Fibroblast of upper back skin (primary cell): Measurements from ENCODE around the gene NIM1K.
"Not testable (repeated sequence)": the region's sequence is repeated elsewhere in the genome, so short reads cannot be mapped to it uniquely, and the experiment has no call there.

Source experiments
- DNase-seq: peaks from one replicate; pipeline ENCODE4 v3.0.0-alpha.2; 2013

Gene NIM1K

DNA sequence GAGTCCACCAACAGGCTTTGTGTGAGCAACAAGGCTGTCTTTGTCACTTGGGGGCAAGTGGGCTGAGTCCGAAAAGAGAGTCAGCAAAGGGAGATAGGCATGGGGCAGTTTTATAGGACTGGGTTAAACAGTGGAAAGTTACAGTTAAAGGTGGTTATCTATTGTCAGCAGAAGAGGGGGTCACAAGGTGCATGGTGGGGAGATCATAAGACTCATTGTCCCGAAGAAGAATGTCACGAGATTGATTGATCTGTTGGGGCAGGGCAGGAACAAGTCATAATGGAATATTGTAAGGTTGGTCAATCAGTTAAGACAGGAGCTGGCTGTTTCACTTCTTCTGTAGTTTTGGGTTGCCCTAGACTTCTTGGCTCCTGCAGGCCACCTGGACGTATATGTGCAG, 128.8 kb downstream of the NIM1K start:
- DNase-seq: no peak

DNA sequence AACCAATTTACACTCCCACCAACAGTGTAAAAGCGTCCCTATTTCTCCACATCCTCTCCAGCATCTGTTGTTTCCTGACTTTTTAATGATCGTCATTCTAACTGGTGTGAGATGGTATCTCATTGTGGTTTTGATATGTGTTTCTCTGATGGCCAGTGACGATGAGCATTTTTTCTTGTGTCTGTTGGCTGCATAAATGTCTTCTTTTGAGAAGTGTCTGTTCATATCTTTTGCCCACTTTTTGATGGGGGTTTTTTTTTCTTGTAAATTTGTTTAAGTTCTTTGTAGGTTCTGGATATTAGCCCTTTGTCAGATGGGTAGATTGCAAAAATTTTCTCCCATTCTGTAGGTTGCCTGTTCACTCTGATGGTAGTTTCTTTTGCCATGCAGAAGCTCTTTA, 131.5 kb downstream of the NIM1K start:
- DNase-seq: not testable (repeated sequence)

DNA sequence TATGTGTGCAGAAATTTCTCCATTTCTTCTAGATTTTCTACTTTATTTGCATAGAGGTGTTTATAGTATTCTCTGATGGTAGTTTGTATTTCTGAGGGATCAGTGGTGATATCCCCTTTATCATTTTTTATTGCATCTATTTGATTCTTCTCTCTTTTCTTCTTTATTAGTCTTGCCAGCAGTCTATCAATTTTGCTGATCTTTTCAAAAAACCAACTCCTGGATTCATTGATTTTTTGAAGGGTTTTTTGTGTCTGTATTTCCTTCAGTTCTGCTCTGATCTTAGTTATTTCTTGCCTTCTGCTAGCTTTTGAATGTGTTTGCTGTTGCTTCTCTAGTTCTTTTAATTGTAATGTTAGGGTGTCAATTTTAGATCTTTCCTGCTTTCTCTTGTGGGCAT, 133.6 kb downstream of the NIM1K start:
- not testable (repeated sequence) for DNase-seq
